Stimulated activated CD4-positive, alpha-beta T cell treated with anti-CD3 and anti-CD28 coated beads, Interleukin-2, amount 100 ng/mL, for 24 hours (primary cell): ENCODE results near the gene FLAD1.

Experiments used
- DNase-seq, 2 donors: peaks; one replicate each; pipeline ENCODE4 v3.0.0-alpha.2; 2020

Gene FLAD1

GRCh38 chr1:155040358-155041093, 57.4 kb downstream of the FLAD1 start:
- no peak for DNase-seq
